Upper lobe of left lung (tissue), 4 donors: ENCODE measurements around the gene CUBN.

ENCODE experiments used
- CTCF ChIP-seq, 6 experiments: fragments of 450-650 bp in 4 of 6; fragments of 200-600 bp in 2 of 6; sonication (generic) in 2 of 6; IDR thresholded peaks; one replicate each; pipeline ENCODE4 v1.5.1; 2016 to 2019; ENCODE audit warnings: antibody characterized with exemption in 6 of 6
- POLR2AphosphoS5 ChIP-seq, 2 donors: sonication (generic); formaldehyde crosslinking; IDR thresholded peaks; one replicate each; pipeline ENCODE4 v1.5.1; 2017; ENCODE audit warnings: antibody characterized with exemption in 2 of 2

- TF ChIP-seq CTCF (IDR thresholded peaks at IDR 0.05) = no peak
- no peak for TF ChIP-seq POLR2AphosphoS5 (IDR thresholded peaks at IDR 0.05)
Measured at GRCh38 chr10:16816830-16817124, 312.8 kb downstream of the CUBN start.
